Cardiac muscle cell (in vitro differentiated cells and primary cell): ENCODE results near the gene PDZRN3. TPM values are rescaled to one million over a fixed set of nuclear protein-coding genes. Genes with fewer than 3 reads are reported as not detected.

Experiments used
- DNase-seq, 2 donors: peaks; one replicate each; pipeline versions ENCODE4 v3.0.0 to v3.0.0-alpha.2; 2010 to 2017; ENCODE audit warnings: low read depth in 1 of 2, low spot score in 1 of 2
- H3K27ac ChIP-seq: fragments of 200-600 bp; sonication (generic); 2 replicates; pipeline ENCODE4 v1.5.1; 2016
- H3K27me3 ChIP-seq: fragments of 200-600 bp; sonication (generic); 2 replicates; pipeline ENCODE4 v1.6.0; 2016; ENCODE audit warnings: control low read depth
- H3K36me3 ChIP-seq: fragments of 200-600 bp; sonication (generic); 2 replicates; pipeline ENCODE4 v1.5.1; 2016; ENCODE audit warnings: control low read depth
- H3K4me1 ChIP-seq: fragments of 200-600 bp; sonication (generic); 2 replicates; pipeline ENCODE4 v1.8.1; 2017; ENCODE audit warnings: low read depth, mild to moderate bottlenecking, mixed run types
- H3K4me3 ChIP-seq: fragments of 200-600 bp; sonication (generic); 2 replicates; pipeline ENCODE4 v1.5.1; 2016; ENCODE audit warnings: mild to moderate bottlenecking
- H3K9me3 ChIP-seq: fragments of 200-600 bp; sonication (generic); 2 replicates; pipeline ENCODE4 v1.5.1; 2017; ENCODE audit warnings: low read depth, mild to moderate bottlenecking, control low read depth
- polyA plus RNA-seq: library from polyadenylated mRNA; unstranded; fragments of >200 nt; fragmentation: Nextera tagmentation; extraction: Ambion mirVana; gene quantifications from 2 replicates; pipeline ENCODE4 v1.2.1, GENCODE V29; 2016
- total RNA-seq: library from RNA; depleted of rRNA; stranded (reverse); fragments of >200 nt; gene quantifications from 2 replicates; pipeline ENCODE4 v1.2.3, GENCODE V29; 2016
- TF ChIP-seq, protein P1 (sequence below): IDR thresholded peaks from 2 replicates; pipeline ENCODE4 v1.5.1; 2012; ENCODE audit warnings: low read depth, mild to moderate bottlenecking, low read length

PDZRN3 gene
- total and polyA plus RNA-seq, 2 experiments from 2014 or later, result 63.9 to 94.7 TPM

DNA sequence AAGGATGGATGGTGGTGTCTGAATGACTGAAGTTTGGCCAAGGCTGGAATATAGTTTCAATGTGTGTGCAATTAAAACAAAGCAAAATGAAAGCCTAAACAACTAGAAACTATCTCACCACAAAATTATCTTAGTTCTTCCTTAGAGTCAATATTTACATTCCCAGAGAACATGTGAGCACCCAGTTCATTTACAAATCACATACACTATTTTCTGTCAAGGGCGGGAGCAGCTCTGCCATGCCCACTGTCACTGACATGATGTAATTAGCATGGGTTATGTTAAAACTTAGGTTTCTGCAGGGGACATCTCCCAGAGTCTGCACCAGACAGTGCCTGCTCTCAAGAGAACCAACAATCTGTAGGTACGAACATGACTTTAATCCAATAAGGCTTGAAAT lies 65.0 kb downstream of the PDZRN3 start:
- no peaks in the 10 kb centered on the region for H3K27me3 ChIP-seq
- no peaks in the 10 kb centered on the region for H3K9me3 ChIP-seq
- no peak overlapping the region for H3K27ac ChIP-seq
- no peaks in the 10 kb centered on the region for H3K36me3 ChIP-seq
- H3K4me1 ChIP-seq, result peaks cover 25% of the 10 kb centered on the region
- DNase-seq, result no peak
- TF ChIP-seq, protein P1, sequence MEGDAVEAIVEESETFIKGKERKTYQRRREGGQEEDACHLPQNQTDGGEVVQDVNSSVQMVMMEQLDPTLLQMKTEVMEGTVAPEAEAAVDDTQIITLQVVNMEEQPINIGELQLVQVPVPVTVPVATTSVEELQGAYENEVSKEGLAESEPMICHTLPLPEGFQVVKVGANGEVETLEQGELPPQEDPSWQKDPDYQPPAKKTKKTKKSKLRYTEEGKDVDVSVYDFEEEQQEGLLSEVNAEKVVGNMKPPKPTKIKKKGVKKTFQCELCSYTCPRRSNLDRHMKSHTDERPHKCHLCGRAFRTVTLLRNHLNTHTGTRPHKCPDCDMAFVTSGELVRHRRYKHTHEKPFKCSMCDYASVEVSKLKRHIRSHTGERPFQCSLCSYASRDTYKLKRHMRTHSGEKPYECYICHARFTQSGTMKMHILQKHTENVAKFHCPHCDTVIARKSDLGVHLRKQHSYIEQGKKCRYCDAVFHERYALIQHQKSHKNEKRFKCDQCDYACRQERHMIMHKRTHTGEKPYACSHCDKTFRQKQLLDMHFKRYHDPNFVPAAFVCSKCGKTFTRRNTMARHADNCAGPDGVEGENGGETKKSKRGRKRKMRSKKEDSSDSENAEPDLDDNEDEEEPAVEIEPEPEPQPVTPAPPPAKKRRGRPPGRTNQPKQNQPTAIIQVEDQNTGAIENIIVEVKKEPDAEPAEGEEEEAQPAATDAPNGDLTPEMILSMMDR, result no peak
- H3K4me3 ChIP-seq, result no peak overlapping the region

DNA sequence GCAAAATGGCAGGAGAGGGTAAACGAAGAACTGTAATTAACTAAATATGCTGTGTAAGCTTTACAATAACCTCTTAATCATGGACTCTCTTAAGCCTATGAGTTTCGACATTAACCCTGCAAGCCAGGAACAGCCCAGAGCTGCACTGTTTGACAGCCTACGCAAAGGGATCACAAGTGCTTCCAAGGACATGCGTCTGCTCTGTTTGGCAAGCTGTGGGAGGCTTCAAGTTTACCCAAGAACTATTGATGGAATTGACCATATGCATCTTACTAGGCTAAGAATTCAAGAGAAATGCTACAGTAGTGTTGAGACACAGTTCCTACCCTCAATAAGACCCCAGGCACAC lies 66.0 kb downstream of the PDZRN3 start:
- no peak overlapping the region for H3K27ac ChIP-seq

DNA sequence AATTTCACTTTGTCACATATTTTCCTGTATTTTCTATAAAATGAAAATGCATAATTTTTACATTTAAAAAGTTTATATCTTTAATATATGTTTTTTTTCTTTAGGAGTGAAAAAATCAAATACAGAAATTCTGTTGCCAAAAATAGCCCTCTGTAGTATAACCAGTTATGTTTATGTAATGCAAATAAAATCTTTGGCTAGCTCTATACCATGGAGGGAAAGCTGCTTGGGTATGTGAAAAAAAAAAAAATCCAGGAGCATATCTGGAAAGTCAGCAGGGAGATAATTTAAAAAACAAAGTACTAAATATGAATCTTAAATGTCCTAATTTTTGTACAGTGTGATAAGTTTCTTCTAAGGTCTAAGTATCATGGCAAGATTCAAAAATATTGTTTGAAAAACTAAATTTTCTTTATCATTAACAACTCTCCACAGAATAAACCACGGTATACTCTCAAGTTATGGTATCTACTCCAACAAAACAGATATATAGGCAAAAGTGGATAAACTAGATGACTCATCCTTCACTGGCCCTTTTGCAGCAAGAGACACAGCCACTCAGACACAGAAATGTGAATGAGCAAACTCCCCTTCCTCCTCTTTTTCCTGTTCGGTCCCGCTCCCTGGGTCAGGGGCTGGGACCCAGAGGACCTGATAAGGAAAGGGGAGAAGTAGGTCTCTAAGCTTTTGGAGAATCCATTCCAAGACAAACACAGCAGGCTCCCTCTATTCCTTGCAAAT lies 66.6 kb downstream of the PDZRN3 start:
- Histone ChIP-seq H3K4me1 (peaks cover 30% of the 10 kb centered on the region), H3K27me3 (no peaks in the 10 kb centered on the region), H3K36me3 (no peaks in the 10 kb centered on the region), H3K4me3 (no peak overlapping the region), H3K27ac (no peak overlapping the region), H3K9me3 (no peaks in the 10 kb centered on the region)
- TF ChIP-seq, protein P1, result no peak
- peak in 1 of 2 donors; percentile 73 for DNase-seq

More for the DNA sequence above, 66.0 kb downstream of the PDZRN3 start:
- H3K36me3 ChIP-seq, result no peaks in the 10 kb centered on the region
- H3K4me3 ChIP-seq, result no peak overlapping the region
- TF ChIP-seq, protein P1, result no peak
- DNase-seq, result peak in 1 of 2 donors; percentile 89
- H3K4me1 ChIP-seq, result peaks cover 30% of the 10 kb centered on the region
- H3K9me3 ChIP-seq, result no peaks in the 10 kb centered on the region
- H3K27me3 ChIP-seq, result no peaks in the 10 kb centered on the region

DNA sequence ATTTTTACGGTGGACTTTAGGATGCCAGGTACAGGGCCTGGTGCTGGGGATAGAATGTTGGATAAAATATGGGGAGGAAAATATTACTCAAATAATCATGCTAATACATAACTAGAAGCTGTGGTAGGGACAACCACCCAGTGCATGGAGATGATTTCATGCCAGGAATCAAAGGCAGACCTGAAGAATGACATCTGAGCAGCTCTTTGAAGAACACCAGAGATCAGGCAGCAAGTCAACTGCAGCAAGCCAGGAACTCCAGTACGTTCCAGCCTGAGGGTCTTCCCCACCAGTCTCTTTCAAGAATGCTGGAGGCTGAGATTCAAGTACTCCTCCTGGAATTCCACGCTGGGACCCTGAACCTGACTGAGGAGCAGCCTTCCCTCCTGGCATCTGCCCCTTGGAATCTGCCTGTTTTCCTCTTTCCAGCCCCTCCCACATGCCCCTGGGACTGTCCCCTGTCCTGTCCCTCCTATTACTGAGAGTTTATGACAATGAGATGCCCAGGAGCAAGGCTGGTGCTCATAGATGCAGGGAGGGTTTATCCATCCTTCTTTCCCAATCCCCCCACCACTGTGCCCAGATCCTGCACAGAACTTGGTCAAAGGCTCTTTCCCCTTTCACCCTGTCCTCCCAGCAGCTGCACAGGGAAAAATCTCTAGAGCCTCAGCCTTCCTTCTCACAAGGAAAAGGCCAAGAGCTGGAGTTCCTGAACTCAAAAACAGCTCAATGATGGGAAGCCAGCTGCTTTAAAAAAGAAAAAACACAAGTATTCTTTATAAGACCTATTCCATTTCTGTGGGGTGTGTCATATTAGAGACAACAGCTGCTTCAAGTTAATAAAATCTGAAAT lies 68.0 kb downstream of the PDZRN3 start:
- no peak overlapping the region for H3K4me3 ChIP-seq
- no peaks in the 10 kb centered on the region for H3K27me3 ChIP-seq
- H3K4me1 ChIP-seq, result peaks cover 30% of the 10 kb centered on the region
- no peaks in the 10 kb centered on the region for H3K36me3 ChIP-seq
- H3K9me3 ChIP-seq, result no peaks in the 10 kb centered on the region
- H3K27ac ChIP-seq, result no peak overlapping the region
- TF ChIP-seq, protein P1, result no peak
- DNase-seq, result peak in 1 of 2 donors; percentile 35

DNA sequence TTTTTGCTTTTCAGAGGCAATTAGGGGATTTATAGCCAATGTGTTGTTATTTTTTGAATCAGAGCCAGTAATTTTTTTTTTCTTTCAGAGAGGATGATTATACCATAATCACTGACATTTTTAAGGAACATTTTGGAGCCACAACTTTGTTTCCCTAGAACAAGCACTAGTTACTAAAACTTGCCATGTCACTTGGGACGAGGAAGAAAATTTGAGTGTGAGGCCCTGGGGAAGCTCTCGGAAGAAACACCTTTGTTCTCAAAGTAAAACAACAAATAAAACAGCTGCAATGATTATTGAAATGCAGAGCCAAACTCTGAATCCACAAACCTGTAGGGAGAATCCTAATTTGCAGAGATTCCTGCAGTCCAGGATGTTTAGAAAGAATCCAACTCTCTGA lies 69.7 kb downstream of the PDZRN3 start:
- H3K27ac ChIP-seq, result peak overlapping the region; percentile 25
- TF ChIP-seq, protein P1, result no peak

More for the DNA sequence above, 69.7 kb downstream of the PDZRN3 start:
- H3K9me3 ChIP-seq, result no peaks in the 10 kb centered on the region
- no peak overlapping the region for H3K4me3 ChIP-seq
- no peaks in the 10 kb centered on the region for H3K36me3 ChIP-seq
- DNase-seq, result no peak
- no peaks in the 10 kb centered on the region for H3K27me3 ChIP-seq
- H3K4me1 ChIP-seq, result peaks cover 30% of the 10 kb centered on the region
